K562 (cell line): ENCODE results near the gene TXN. TPM values are rescaled to one million over a fixed set of nuclear protein-coding genes. Genes with fewer than 3 reads are reported as not detected.

Source experiments
- ATAC-seq: fragments of 200-7000 bp; cut with Tn5 transposase; 3 replicates; pipeline ENCODE4 v1.9.1; 2020; ENCODE audit warnings: moderate library complexity
- BruUV-seq: library from RNA; stranded (reverse); fragments of 400-500 nt; replicated peaks from 2 replicates; lab custom pipeline; 2021; lab: Mats Ljungman, UMichigan
- CTCF ChIA-PET: fragments of 300-600 bp; formaldehyde crosslinking; extraction: SDS; loops from one replicate; lab custom pipeline; 2021; ENCODE audit warnings: low intra/inter-chr PET ratio; lab: Yijun Ruan, JAX
- POLR2A ChIA-PET: fragments of 300-600, 350-650 bp; sonication (Branson Sonifier 250); formaldehyde crosslinking; extraction: SDS; loops from one replicate; lab custom pipeline; 2021; ENCODE audit warnings: antibody characterized with exemption, inconsistent platforms; lab: Yijun Ruan, JAX
- DNase-seq, 4 experiments: peaks; one replicate each; pipeline versions ENCODE4 v3.0.0 to v3.0.0-alpha.2; 2011 to 2018; ENCODE audit warnings: low spot score in 3 of 4, mixed read lengths in 3 of 4; ENCODE audit errors: extremely low read depth in 1 of 4
- FAIRE-seq: peaks from 2 replicates; lab custom pipeline; 2011; peaks lifted over from hg19 to GRCh38; lab: Jason Lieb, UNC
- H2AFZ ChIP-seq: 2 replicates; pipeline ENCODE4 v1.6.0; 2011; ENCODE audit warnings: low read depth, low read length, control low read depth, inconsistent platforms
- H3K27ac ChIP-seq: fragments of 200-600 bp; 3 replicates; pipeline ENCODE4 v1.8.0; 2011; ENCODE audit warnings: low read depth, mild to moderate bottlenecking, control low read depth, inconsistent platforms, low read length, moderate library complexity, mixed read lengths; ENCODE audit errors: extremely low read depth
- H3K27me3 ChIP-seq, 2 experiments: fragments of 300-600 bp in 1 of 2; 2 replicates in 1 of 2; 3 replicates in 1 of 2; pipeline versions ENCODE4 v1.6.0 to v1.8.0; 2011; ENCODE audit warnings: inconsistent platforms in 2 of 2, low read length in 2 of 2, mild to moderate bottlenecking in 1 of 2, mixed read lengths in 1 of 2, moderate library complexity in 1 of 2; ENCODE audit not compliant: control insufficient read depth in 2 of 2, insufficient read depth in 2 of 2
- H3K36me3 ChIP-seq: fragments of 300-600 bp; 3 replicates; pipeline ENCODE4 v1.8.0; 2011; ENCODE audit warnings: mild to moderate bottlenecking, low read length, inconsistent platforms; ENCODE audit not compliant: control insufficient read depth, insufficient read depth
- H3K4me1 ChIP-seq, 2 experiments: fragments of 200-600 bp in 1 of 2; replicated peaks in 1 of 2; 2 replicates in 1 of 2; 3 replicates in 1 of 2; pipeline versions ENCODE4 v1.5.1 to v1.8.0; 2011; ENCODE audit warnings: inconsistent platforms in 2 of 2, low read length in 2 of 2, mild to moderate bottlenecking in 1 of 2, mixed read lengths in 1 of 2, moderate library complexity in 1 of 2; ENCODE audit not compliant: control insufficient read depth in 2 of 2, insufficient read depth in 2 of 2
- H3K4me2 ChIP-seq: 2 replicates; pipeline ENCODE4 v1.6.1; 2011; ENCODE audit warnings: low read length, control low read depth, inconsistent platforms, mixed read lengths; ENCODE audit not compliant: insufficient read depth
- H3K4me3 ChIP-seq: fragments of 200-600 bp; sonication (generic), shearing (Covaris generic); 2 replicates; pipeline ENCODE4 v1.5.1; 2016; ENCODE audit warnings: control low read depth, inconsistent platforms
- H3K79me2 ChIP-seq: fragments of 200-600 bp; 3 replicates; pipeline ENCODE4 v1.8.0; 2011; ENCODE audit warnings: low read length, inconsistent platforms; ENCODE audit not compliant: control insufficient read depth, insufficient read depth
- H3K9ac ChIP-seq, 2 experiments: 2 replicates each; pipeline versions ENCODE4 v1.6.0 to v1.6.1; 2011; ENCODE audit warnings: low read depth in 2 of 2, low read length in 2 of 2, control low read depth in 1 of 2, inconsistent platforms in 1 of 2, mild to moderate bottlenecking in 1 of 2, mixed read lengths in 1 of 2; ENCODE audit not compliant: insufficient read depth in 1 of 2
- H3K9me1 ChIP-seq: one replicate; pipeline ENCODE4 v1.6.0; 2011; ENCODE audit warnings: inconsistent platforms, mild to moderate bottlenecking, low read length, moderate library complexity; ENCODE audit not compliant: control insufficient read depth, insufficient read depth
- H3K9me3 ChIP-seq: replicated peaks from 2 replicates; pipeline ENCODE4 v1.5.1; 2011; ENCODE audit warnings: low read depth, low read length, inconsistent platforms; ENCODE audit not compliant: control insufficient read depth, insufficient read depth
- H4K20me1 ChIP-seq: replicated peaks from 2 replicates; pipeline ENCODE4 v1.6.1; 2011; ENCODE audit warnings: low read length, inconsistent platforms, mixed read lengths; ENCODE audit not compliant: control insufficient read depth, insufficient read depth
- FOXJ2 ChIP-seq: fragments of 200-800 bp; sonication (Bioruptor generic); IDR thresholded peaks from 2 replicates; pipeline ENCODE4 v1.6.1; 2016; ENCODE audit warnings: missing genetic modification characterization, missing compliant biosample characterization
- HNRNPL ChIP-seq: fragments of 200-400 bp; formaldehyde crosslinking; IDR thresholded peaks from 2 replicates; pipeline ENCODE4 v1.6.1; 2017; ENCODE audit warnings: low read depth, mild to moderate bottlenecking, low read length
- IRF2 ChIP-seq: sonication (generic); formaldehyde crosslinking; IDR thresholded peaks from 2 replicates; pipeline ENCODE4 v1.8.1; 2022; ENCODE audit warnings: mild to moderate bottlenecking, missing genetic modification reagents
- KDM1A ChIP-seq, 2 experiments: fragments of 450-650 bp; IDR thresholded peaks; 2 replicates each; pipeline ENCODE4 v1.6.1; 2016; ENCODE audit warnings: mild to moderate bottlenecking in 2 of 2
- MXI1 ChIP-seq: IDR thresholded peaks from 2 replicates; pipeline ENCODE4 v1.6.1; 2011; ENCODE audit warnings: low read depth, mild to moderate bottlenecking, improper control_type of control experiment, low read length
- NFRKB ChIP-seq: fragments of 450-650 bp; IDR thresholded peaks from 2 replicates; pipeline ENCODE4 v1.6.1; 2016; ENCODE audit warnings: low read depth
- PCBP2 ChIP-seq: fragments of 200-400 bp; formaldehyde crosslinking; IDR thresholded peaks from 2 replicates; pipeline ENCODE4 v1.6.1; 2018; ENCODE audit warnings: low read length, low read depth, mild to moderate bottlenecking, moderate library complexity; ENCODE audit not compliant: poor library complexity, severe bottlenecking
- PHTF2 ChIP-seq: fragments of 250-450 bp; sonication (Bioruptor Pico); IDR thresholded peaks from 2 replicates; pipeline ENCODE4 v1.5.0; 2021; ENCODE audit warnings: mild to moderate bottlenecking
- RFX7 ChIP-seq: fragments of 250-450 bp; sonication (Bioruptor Pico); IDR thresholded peaks from 2 replicates; pipeline ENCODE4 v1.5.1; 2021; ENCODE audit warnings: mild to moderate bottlenecking
- SMARCC2 ChIP-seq: fragments of 450-650 bp; IDR thresholded peaks from 2 replicates; pipeline ENCODE4 v1.6.1; 2017; ENCODE audit warnings: antibody characterized with exemption, moderate library complexity, mild to moderate bottlenecking, low read depth
- ZNF347 ChIP-seq: fragments of 450-650 bp; formaldehyde crosslinking; IDR thresholded peaks from 2 replicates; pipeline ENCODE4 v1.4.0; 2020; ENCODE audit warnings: low read depth, mild to moderate bottlenecking, moderate library complexity
- WGBS: fragments of 100-300 bp; shearing (Covaris generic); methylation state at CpG from one replicate; pipeline ENCODE4 v1.1.6; 2016; ENCODE audit warnings: low coverage, mixed read lengths; ENCODE audit not compliant: insufficient coverage; ENCODE audit errors: missing lambda C conversion rate; 5-methylcytosine and 5-hydroxymethylcytosine counted together
- in situ Hi-C: fragments of 300-500 bp; cut with MboI; formaldehyde crosslinking; loops from 4 replicates; pipeline ENCODE4 v1.15.0; 2018; ENCODE audit warnings: inconsistent platforms, mixed read lengths
- intact Hi-C: fragments of 100-400 bp; cut with micrococcal nuclease; formaldehyde crosslinking; loops from 2 replicates; pipeline ENCODE4 v1.14.2; 2022
- polyA plus RNA-seq, 8 experiments: library from polyadenylated mRNA; depleted of rRNA in 4 of 8; stranded (reverse) in 5 of 8; unstranded in 3 of 8; fragments of >200 nt; fragmentation: Nextera tagmentation in 2 of 8; fragmentation: Illumina TruSeq in 1 of 8; extraction: Ambion mirVana in 2 of 8; extraction: Trizol in 1 of 8; gene quantifications; 2 replicates each; pipeline versions ENCODE4 v1.2.1 to v1.2.3, GENCODE V29; 2011 to 2014; ENCODE audit warnings: inconsistent platforms in 1 of 8, missing spikeins in 1 of 8
- total RNA-seq, 7 experiments: library from RNA; depleted of rRNA in 6 of 7; stranded (reverse); fragments of >200 nt in 6 of 7; fragmentation: Illumina TruSeq in 2 of 7; extraction: Trizol in 2 of 7; gene quantifications; 2 replicates each; pipeline versions ENCODE4 v1.2.1 to v1.2.3, GENCODE V29; 2011 to 2021; ENCODE audit warnings: low replicate concordance in 1 of 7
- TF ChIP-seq, protein P1 (sequence below): fragments of 250-450 bp; sonication (Bioruptor Pico); IDR thresholded peaks from 2 replicates; pipeline ENCODE4 v1.6.1; 2021; ENCODE audit warnings: mild to moderate bottlenecking
- TF ChIP-seq, protein P2 (sequence below): fragments of 250-450 bp; sonication (Bioruptor Pico); IDR thresholded peaks from 2 replicates; pipeline ENCODE4 v1.5.0; 2020; ENCODE audit warnings: mild to moderate bottlenecking, borderline replicate concordance

Gene TXN
- total and polyA plus RNA-seq, 9 of the 15 experiments (the other 6 are each of a cell fraction or from before 2014, with no cell fraction given), result 272 to 1,596 (median 514) TPM

DNA sequence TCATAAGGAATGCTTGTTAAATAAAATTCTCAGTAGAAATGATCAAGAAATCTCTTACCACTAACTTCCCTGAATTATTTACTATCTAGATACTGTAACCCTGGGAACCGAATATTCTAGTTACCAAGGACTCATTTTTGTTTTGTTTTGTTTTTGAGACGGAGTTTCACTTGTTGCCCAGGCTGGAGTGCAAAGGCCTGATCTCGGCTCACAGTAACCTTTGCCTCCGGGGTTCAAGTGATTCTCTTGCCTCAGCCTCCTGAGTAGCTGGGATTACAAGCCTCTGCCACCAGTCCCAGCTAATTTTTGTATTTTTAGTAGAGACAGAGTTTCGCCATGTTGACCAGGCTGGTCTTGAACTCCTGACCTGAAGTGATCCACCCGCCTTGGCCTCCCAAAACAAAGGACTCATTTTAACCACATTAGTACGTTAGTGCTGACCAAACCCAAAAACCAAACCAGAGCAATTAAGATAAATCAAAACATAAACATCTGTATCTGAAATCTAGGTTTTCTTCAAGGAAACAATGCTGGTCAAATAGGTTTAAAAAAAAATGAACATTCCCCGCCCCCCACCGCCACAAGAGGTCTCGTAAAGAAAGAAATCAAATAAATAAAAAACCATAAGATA, 3.7 kb downstream of the TXN start:
- DNase-seq (no peak), FAIRE-seq (no peak), ATAC-seq (no peak)
- Histone ChIP-seq H3K9me1 (peaks cover 5% of the 10 kb centered on the region), H3K4me1 (peaks cover 11 to 20% of the 10 kb centered on the region in 2 experiments; a peak in 3 of 5 replicates), H3K4me2 (no peak overlapping the region), H3K27me3 (no peaks in the 10 kb centered on the region), H3K27ac (no peak overlapping the region), H3K36me3 (peaks cover 57% of the 10 kb centered on the region), H3K9ac (no peak overlapping the region), H2AFZ (no peak overlapping the region), H4K20me1 (peaks cover 51% of the 10 kb centered on the region), H3K4me3 (no peak overlapping the region), H3K9me3 (no peaks in the 10 kb centered on the region), H3K79me2 (peaks cover 89% of the 10 kb centered on the region)
- 47% methylated on average over 10 of the region's 10 CpGs for WGBS
- in situ Hi-C loops (no loop called here), intact Hi-C loops (no loop called here)
- ChIA-PET CTCF (no interaction called here), POLR2A (interaction anchor here (1.2 kb wide), 1 partner anchor 10 kb away, joined by 5 read pairs; no protein-coding TSS in a partner anchor)
- no TSS peak for BruUV-seq
- TF ChIP-seq IRF2 (CRISPR knock-in tag) (no peak), HNRNPL (no peak), FOXJ2 (tag) (0 out of 2 replicates have a peak, but pooled peaks have one; percentile 37), RFX7 (CRISPR knock-in tag) (no peak), NFRKB (no peak), MXI1 (peak; percentile 52; the same call in 1 of the 2 replicates), PCBP2 (no peak), KDM1A (IDR thresholded peaks at IDR 0.05) (peak; percentile 59 to 73; a peak in 3 of 4 replicates), ZNF347 (CRISPR knock-in tag) (no peak), PHTF2 (CRISPR knock-in tag) (no peak), SMARCC2 (no peak)
- TF ChIP-seq, protein P1, sequence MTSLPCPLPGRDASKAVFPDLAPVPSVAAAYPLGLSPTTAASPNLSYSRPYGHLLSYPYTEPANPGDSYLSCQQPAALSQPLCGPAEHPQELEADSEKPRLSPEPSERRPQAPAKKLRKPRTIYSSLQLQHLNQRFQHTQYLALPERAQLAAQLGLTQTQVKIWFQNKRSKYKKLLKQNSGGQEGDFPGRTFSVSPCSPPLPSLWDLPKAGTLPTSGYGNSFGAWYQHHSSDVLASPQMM (CRISPR knock-in tag), result no peak
- TF ChIP-seq, protein P2, sequence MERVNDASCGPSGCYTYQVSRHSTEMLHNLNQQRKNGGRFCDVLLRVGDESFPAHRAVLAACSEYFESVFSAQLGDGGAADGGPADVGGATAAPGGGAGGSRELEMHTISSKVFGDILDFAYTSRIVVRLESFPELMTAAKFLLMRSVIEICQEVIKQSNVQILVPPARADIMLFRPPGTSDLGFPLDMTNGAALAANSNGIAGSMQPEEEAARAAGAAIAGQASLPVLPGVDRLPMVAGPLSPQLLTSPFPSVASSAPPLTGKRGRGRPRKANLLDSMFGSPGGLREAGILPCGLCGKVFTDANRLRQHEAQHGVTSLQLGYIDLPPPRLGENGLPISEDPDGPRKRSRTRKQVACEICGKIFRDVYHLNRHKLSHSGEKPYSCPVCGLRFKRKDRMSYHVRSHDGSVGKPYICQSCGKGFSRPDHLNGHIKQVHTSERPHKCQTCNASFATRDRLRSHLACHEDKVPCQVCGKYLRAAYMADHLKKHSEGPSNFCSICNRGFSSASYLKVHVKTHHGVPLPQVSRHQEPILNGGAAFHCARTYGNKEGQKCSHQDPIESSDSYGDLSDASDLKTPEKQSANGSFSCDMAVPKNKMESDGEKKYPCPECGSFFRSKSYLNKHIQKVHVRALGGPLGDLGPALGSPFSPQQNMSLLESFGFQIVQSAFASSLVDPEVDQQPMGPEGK (CRISPR knock-in tag), result no peak
